Lower leg skin (tissue), 3 donors: ENCODE measurements around the gene TBC1D12.

ENCODE experiments used
- CTCF ChIP-seq, 3 donors: fragments of 450-650 bp; IDR thresholded peaks; one replicate each; pipeline ENCODE4 v1.5.1; 2016; ENCODE audit warnings: antibody characterized with exemption in 3 of 3, mild to moderate bottlenecking in 3 of 3, moderate library complexity in 2 of 3
- POLR2A ChIP-seq, 2 donors: fragments of 450-650 bp; IDR thresholded peaks; one replicate each; pipeline ENCODE4 v1.6.1; 2016 to 2017; ENCODE audit warnings: antibody characterized with exemption in 2 of 2, mild to moderate bottlenecking in 1 of 2, moderate library complexity in 1 of 2

DNA sequence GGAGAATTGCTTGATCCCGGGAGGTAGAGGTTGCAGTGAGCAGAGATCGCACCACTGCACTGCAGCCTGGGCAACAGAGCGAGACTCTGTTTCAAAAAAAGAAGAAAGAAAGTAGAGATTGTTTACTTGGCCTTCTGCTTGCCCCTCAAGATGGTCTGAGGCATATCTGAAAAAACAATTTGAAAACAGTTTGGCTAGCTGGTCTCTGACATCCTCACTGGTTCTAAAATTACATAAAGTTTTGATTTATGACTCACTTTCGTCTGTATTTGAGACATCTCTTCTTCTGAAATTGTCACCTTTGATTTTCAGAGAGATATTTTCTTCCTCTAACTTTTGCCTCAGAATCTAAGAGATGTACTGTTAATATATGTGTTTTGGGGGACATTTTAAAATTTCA, 93.7 kb downstream of the TBC1D12 start:
- no peak for TF ChIP-seq CTCF (IDR thresholded peaks at IDR 0.05)
- TF ChIP-seq POLR2A (IDR thresholded peaks at IDR 0.05), result no peak
